Head of caudate nucleus (tissue), 42 donors: ENCODE results near the gene ABHD17A.

ENCODE experiments used
- DNase-seq, 42 donors: peaks; one replicate each; pipeline versions ENCODE4 v3.0.0 to v3.0.0-alpha.2; 2020 to 2021; ENCODE audit warnings: mixed read lengths in 7 of 42
- intact Hi-C: fragments of 100-400 bp; cut with DNase I; formaldehyde crosslinking; loops from one replicate; pipeline ENCODE4 v1.15.0; 2022

ABHD17A gene

GRCh38 chr19:1871630-1872029 lies 13.7 kb downstream of the ABHD17A start:
- no peak for DNase-seq
- intact Hi-C loops: no loop called here

- intact Hi-C loops: no loop called here
- no peak for DNase-seq
Measured at GRCh38 chr19:1871140-1871597, 14.1 kb downstream of the ABHD17A start.

GRCh38 chr19:1868971-1869370 lies 16.3 kb downstream of the ABHD17A start:
- intact Hi-C loops: no loop called here
- no peak for DNase-seq

GRCh38 chr19:1867349-1867724 lies 18.0 kb downstream of the ABHD17A start:
- DNase-seq: no peak
- intact Hi-C loops: no loop called here

- no peak for DNase-seq
- intact Hi-C loops: no loop called here
Measured at GRCh38 chr19:1866693-1867348, 18.5 kb downstream of the ABHD17A start.

GRCh38 chr19:1865172-1866010 lies 19.9 kb downstream of the ABHD17A start:
- intact Hi-C loops: no loop called here
- peak in 1 of 42 donors; percentile 42 for DNase-seq

GRCh38 chr19:1864480-1865171 lies 20.7 kb downstream of the ABHD17A start:
- DNase-seq: peak in 33 of 42 donors; percentile 41 to 87 (median 71)
- intact Hi-C loops: no loop called here

- intact Hi-C loops: no loop called here
- DNase-seq: peak; percentile 36 to 95 (median 86)
Measured at GRCh38 chr19:1863638-1864479, 21.4 kb downstream of the ABHD17A start.

GRCh38 chr19:1863328-1863637 lies 22.0 kb downstream of the ABHD17A start, which contains the start of gene KLF16:
TSS of gene KLF16 (minus strand) at chr19:1863579. CDS start at chr19:1863497, 82 bp downstream.
- no peak for DNase-seq
- intact Hi-C loops: no loop called here

- intact Hi-C loops: no loop called here
- DNase-seq: peak in 3 of 42 donors; percentile 25 to 50 (median 33)
Measured at GRCh38 chr19:1862424-1863327, 22.6 kb downstream of the ABHD17A start.

- intact Hi-C loops: no loop called here
- peak in 1 of 42 donors; percentile 32 for DNase-seq
Measured at GRCh38 chr19:1862068-1862423, 23.2 kb downstream of the ABHD17A start.

GRCh38 chr19:1861599-1862031 lies 23.7 kb downstream of the ABHD17A start:
- no peak for DNase-seq
- intact Hi-C loops: no loop called here

- intact Hi-C loops: no loop called here
Measured at GRCh38 chr19:1860821-1861598, 24.3 kb downstream of the ABHD17A start.

GRCh38 chr19:1860042-1860775 lies 25.1 kb downstream of the ABHD17A start:
- intact Hi-C loops: no loop called here
- peak in 35 of 42 donors; percentile 44 to 91 (median 71) for DNase-seq

More at GRCh38 chr19:1860821-1861598, 24.3 kb downstream of the ABHD17A start:
- no peak for DNase-seq

GRCh38 chr19:1859331-1859781 lies 25.9 kb downstream of the ABHD17A start:
- DNase-seq: peak in 10 of 42 donors; percentile 44 to 81 (median 55)
- intact Hi-C loops: no loop called here

- peak in 2 of 42 donors; percentile 37 to 43 for DNase-seq
- intact Hi-C loops: no loop called here
Measured at GRCh38 chr19:1858412-1859081, 26.7 kb downstream of the ABHD17A start.
